NCI-H1092 treated with DMSO at 0.1 percent for 48 hours (cell line): ENCODE measurements around the gene SMIM1.

Source experiments
- DNase-seq: peaks from one replicate; lab custom pipeline; 2025; lab: John Stamatoyannopoulos, UW

SMIM1 gene

GRCh38 chr1:3822421-3822820, 49.9 kb downstream of the SMIM1 start:
- DNase-seq, result no peak

GRCh38 chr1:3824650-3825049, 52.1 kb downstream of the SMIM1 start:
- DNase-seq, result no peak

GRCh38 chr1:3825356-3825755, 52.8 kb downstream of the SMIM1 start:
- DNase-seq, result no peak
